ENCODE results near the gene SYNE3.
"Not testable (repeated sequence)": the region's sequence is repeated elsewhere in the genome, so short reads cannot be mapped to it uniquely, and the experiment has no call there.

SYNE3 gene

GRCh38 chr14:95523815-95524448 lies 7.5 kb upstream of the SYNE3 start:
- DNase-seq (ENCODE audit: low read depth in 1 of 2, low spot score in 1 of 2) = no peak

DNA sequence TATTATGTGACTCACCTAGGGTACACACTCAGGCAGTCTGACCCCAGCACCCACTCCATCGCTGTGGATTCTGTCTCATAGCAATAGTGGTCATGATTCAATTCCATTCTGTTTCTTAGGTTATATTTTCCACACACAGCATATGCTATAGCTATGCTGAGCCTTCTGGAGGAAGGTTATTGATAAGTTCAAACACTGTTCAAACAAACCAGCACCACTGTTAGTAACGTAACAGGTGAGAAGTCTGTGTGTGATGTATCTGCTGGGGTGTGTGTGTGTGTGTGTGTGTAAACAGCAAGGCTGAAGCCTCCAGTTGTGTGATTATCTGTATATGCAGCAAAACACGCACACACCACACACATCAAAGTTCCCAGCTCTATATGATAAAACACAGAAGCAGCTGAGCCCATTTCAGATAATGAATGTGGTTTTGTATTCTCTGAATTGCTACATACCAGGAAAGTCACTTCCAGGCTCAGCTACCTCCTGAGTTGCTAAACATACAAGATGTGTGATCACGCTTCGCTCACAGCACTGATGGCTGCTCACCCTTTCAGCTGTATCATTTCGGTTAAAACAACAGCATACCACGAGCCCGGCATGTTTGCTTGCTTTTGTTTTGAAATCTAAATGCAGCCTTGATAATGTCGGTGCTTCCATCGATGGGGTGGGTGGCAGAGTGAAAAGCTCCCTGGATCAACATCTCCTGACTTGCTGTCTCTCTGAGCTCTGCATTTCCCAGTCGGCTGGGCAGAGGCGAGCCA lies 6.8 kb upstream of the SYNE3 start:
- no peak for DNase-seq (ENCODE audit: low read depth in 1 of 2, low spot score in 1 of 2)

- no peak for DNase-seq (ENCODE audit: low read depth in 1 of 2, low spot score in 1 of 2)
These were observed 6.1 kb upstream of the SYNE3 start for GRCh38 chr14:95522556-95522955.

GRCh38 chr14:95522116-95522515 lies 5.7 kb upstream of the SYNE3 start:
- DNase-seq (ENCODE audit: low read depth in 1 of 2, low spot score in 1 of 2) = no peak

DNA sequence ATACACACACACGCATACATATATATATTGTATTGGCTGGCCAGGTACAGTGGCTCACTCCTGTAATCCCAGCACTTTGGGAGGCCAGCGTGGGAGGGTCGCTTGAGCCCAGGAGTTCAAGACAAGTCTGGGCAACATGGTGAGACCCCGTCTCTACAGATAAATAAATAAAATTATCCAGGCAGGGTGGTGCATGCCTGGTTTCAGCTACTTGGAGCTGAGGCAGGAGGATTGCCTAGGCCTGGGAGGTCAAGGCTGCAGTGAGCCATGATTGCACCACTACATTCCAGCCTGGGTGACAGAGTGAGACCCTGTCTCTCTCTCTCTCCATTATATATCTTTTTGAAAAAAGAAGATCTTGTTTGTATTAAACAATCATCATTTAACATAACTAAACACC lies 4.6 kb upstream of the SYNE3 start:
- DNase-seq (ENCODE audit: low read depth in 1 of 2, low spot score in 1 of 2) = no peak

DNA sequence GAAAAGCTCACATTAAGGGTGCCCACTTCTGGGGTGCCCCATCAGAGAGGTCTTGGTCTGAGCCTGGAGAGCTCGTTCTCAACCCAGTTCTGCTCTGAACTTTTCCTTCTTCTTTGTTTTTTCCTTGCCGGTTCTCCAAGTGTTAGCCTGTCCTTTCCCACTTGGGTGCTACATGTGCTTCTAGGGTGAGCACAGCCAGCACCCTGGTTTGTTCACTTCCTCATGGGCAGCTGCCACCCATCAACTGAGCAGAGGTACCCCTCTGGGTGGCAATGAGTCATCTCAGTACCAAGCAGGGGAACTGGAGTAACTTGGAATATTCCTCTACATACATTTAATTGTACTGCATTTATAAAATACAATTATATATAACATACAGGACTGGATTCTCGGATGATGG lies 3.9 kb upstream of the SYNE3 start:
- no peak for DNase-seq (ENCODE audit: low read depth in 1 of 2, low spot score in 1 of 2)

DNA sequence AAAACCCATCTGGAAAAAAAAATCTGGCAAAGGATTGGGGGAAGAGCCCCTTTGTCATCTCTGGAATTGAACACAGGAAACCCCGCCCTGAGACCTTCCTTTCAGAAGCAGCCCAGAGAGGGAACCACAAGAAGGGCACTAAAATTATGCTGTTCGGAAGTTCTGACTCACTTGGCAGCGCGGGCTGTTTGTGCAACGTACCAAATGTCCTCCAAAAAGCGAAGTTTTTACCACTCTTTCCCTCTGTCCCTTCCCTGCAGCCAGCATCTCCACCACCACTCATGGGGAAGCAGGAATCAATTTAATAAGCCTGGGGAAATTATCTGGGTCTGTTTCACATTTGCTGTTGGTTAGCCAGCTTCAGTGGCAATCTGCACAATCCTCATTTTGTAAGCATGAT lies 3.2 kb upstream of the SYNE3 start:
- peak; percentile 43 to 55 for DNase-seq (ENCODE audit: low read depth in 1 of 2, low spot score in 1 of 2)

- no peak for DNase-seq (ENCODE audit: low read depth in 1 of 2, low spot score in 1 of 2)
These were observed 1.7 kb upstream of the SYNE3 start for GRCh38 chr14:95518045-95518751.

DNA sequence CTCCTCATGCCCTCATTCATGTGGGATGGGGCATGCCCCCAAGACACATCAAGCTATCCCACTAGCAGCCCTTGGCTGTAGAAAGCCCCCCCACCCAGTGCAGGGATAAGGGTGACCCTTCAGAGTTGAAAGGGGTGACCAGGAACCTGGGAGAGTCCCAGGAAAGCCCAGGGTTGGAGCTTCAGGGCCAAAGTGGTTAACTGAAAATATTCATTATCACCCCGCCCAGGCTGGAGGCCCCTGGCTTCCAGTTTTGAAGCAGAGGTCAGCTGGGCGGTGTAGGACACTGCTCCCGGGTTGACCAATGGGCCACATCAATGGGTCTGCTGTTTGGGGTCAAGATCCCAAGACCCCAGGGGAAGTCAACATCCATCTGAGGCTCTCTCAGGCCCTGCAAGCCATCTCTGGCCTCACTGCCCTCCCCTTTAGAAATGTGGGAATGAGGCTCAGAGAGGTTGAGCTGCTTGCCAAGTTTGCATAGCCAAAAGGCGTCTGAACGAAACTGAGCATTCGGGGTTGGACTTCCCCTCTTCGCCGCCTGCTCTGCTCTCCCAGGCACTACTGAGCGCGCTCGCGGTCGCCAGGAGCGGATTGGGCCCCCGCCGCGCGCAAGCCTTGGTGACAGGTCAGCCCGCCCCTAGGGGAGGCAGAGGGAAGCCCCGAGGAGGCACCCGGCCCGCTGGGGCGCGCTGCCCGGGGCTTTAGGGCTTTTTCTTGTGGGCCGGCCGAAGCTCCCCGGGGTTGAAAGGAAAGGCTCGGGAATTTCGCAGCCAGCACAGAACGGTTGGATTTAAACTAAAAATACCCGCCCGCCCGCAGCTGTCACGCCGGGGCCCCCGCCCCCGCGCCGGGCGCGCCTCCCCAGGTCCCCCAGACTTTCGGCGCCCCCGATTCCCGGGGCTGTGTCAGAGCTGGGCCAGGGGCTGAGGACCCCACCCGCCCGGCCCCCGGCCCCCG lies 576 bp downstream of the SYNE3 start:
- peak; percentile 58 to 77 for DNase-seq (ENCODE audit: low read depth in 1 of 2, low spot score in 1 of 2)

DNA sequence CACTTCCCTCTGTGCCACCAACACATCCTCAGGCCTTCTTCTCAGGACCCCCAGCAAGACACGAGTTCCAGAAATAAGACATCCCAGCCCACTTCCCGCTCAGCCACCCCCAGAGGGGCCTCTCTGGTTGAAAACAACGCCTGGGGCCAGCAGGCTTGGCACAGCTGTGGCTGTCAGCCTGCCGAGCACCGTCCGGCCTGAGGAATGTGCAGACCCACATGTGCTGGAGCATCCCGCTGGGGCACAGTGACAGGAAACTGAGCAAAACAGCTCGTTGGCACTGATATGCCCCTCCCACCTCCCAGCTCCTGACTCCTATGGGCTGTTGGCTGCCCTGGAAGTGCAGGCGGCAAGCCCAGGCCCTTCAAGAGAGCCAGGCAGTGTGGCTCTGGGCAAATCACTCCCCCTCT lies 1.4 kb downstream of the SYNE3 start:
- DNase-seq (ENCODE audit: low read depth in 1 of 2, low spot score in 1 of 2) = no peak

GRCh38 chr14:95514131-95515079 lies 2.0 kb downstream of the SYNE3 start:
- DNase-seq (ENCODE audit: low read depth in 1 of 2, low spot score in 1 of 2) = no peak

DNA sequence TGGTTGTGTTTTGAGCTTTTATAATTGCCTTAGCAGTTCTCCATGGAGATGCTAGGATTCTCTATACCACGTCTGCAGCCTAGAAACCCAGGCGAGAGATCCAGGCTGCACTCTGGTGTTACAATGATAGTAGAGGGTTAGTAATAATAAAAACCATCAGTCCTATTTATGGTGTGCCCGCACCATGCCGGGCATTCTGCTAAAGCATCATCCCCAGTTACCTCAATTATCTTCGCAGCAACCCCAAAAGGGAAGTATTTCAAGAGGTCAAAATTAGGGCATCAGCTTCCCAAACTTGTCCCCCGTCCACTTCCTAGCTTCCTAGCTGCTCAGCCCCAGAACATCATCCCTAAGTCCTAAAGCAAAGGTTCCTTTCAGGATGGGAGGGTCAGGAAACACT lies 3.2 kb downstream of the SYNE3 start:
- DNase-seq (ENCODE audit: low read depth in 1 of 2, low spot score in 1 of 2) = no peak

GRCh38 chr14:95511687-95512086 lies 4.8 kb downstream of the SYNE3 start:
- no peak for DNase-seq (ENCODE audit: low read depth in 1 of 2, low spot score in 1 of 2)

- DNase-seq (ENCODE audit: low read depth in 1 of 2, low spot score in 1 of 2) = no peak
These were observed 5.6 kb downstream of the SYNE3 start for GRCh38 chr14:95510804-95511203.

- DNase-seq (ENCODE audit: low read depth in 1 of 2, low spot score in 1 of 2) = not testable (repeated sequence)
These were observed 6.1 kb downstream of the SYNE3 start for GRCh38 chr14:95510344-95510743.

DNA sequence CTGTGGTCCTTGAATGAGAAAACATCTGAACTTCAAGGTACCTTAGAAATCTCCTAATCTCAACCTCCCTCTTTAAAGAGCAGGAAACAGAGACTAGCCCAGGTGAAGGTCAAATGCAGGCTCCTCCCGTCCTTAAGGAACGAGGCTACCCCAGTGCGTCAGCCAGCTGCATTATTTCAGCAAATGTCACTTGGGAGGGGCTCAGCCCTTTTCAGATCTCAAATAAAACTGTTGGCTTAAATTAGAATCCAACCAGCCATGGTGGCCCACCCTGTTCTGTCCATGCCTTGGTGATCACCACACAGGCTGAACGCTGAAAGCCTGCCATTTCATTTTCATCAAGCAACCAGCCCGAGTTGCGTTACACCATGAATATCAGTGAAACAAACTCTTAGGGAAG lies 7.0 kb downstream of the SYNE3 start:
- no peak for DNase-seq (ENCODE audit: low read depth in 1 of 2, low spot score in 1 of 2)

- DNase-seq (ENCODE audit: low read depth in 1 of 2, low spot score in 1 of 2) = no peak
These were observed 8.1 kb downstream of the SYNE3 start for GRCh38 chr14:95508377-95508776.

- no peak for DNase-seq (ENCODE audit: low read depth in 1 of 2, low spot score in 1 of 2)
These were observed 8.7 kb downstream of the SYNE3 start for GRCh38 chr14:95507701-95508103.

DNA sequence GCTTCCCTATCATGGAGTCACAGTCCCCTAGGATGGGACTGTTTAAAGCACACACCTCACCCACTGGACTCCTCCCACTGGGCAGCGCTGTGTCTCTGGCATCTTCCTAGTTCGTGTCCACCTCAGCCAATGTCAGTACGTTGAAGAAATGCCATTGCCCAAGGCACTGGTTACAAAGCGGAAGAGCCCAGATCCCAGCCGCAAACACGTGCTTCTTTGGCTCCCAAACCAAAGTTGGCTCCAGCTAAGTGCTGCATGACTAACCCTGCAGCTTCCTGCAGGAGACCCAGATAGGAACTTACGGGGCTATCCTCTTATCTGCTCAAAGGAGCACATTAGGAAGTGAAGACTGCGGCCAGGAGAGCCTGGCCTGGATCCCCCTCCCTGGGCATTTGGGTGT lies 9.3 kb downstream of the SYNE3 start:
- DNase-seq (ENCODE audit: low read depth in 1 of 2, low spot score in 1 of 2) = no peak

GRCh38 chr14:95505030-95505589 lies 11.3 kb downstream of the SYNE3 start:
- DNase-seq (ENCODE audit: low read depth in 1 of 2, low spot score in 1 of 2) = no peak

Measured in activated T-helper 1 cell treated with anti-CD3 and anti-CD28 coated beads, Interleukin-2, amount 50 U/mL, for 16 hours (primary cell).